GM10266 (cell line): Measurements from ENCODE around the gene PLAAT4.

ENCODE experiments used
- DNase-seq: peaks from one replicate; pipeline ENCODE4 v3.0.0; 2012; ENCODE audit errors: extremely low spot score
- CTCF ChIP-seq: IDR thresholded peaks from 2 replicates; pipeline ENCODE4 v1.5.1; 2012; ENCODE audit warnings: mild to moderate bottlenecking, low read depth; ENCODE audit not compliant: control insufficient read depth, insufficient read depth; ENCODE audit errors: missing control alignments

Gene PLAAT4

GRCh38 chr11:63595296-63595695 is 58.7 kb downstream of the PLAAT4 start:
- DNase-seq, result no peak
- TF ChIP-seq CTCF, result no peak
